Measurements from ENCODE around the gene SBSN.

Gene SBSN

DNA sequence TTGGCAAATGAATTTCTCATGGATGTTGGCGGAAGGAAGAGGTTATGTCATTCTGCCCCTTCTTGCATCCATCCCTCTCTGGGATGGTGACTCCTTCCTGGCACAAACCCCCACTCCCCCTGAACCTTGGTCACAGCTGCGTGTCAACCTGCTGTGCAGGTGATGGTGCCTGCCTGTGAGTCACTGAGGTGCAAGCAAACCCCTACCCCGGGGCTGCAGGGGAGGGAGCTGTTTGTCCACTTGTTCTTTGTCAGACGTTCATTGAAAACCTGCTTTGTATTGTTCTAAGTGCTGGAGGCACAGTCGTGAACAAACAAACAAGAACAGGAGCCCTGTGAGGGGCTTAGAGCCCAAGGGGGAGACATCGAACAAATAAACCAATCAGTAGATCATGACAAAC lies 3.2 kb upstream of the SBSN start:
- DNase-seq = no peak

DNA sequence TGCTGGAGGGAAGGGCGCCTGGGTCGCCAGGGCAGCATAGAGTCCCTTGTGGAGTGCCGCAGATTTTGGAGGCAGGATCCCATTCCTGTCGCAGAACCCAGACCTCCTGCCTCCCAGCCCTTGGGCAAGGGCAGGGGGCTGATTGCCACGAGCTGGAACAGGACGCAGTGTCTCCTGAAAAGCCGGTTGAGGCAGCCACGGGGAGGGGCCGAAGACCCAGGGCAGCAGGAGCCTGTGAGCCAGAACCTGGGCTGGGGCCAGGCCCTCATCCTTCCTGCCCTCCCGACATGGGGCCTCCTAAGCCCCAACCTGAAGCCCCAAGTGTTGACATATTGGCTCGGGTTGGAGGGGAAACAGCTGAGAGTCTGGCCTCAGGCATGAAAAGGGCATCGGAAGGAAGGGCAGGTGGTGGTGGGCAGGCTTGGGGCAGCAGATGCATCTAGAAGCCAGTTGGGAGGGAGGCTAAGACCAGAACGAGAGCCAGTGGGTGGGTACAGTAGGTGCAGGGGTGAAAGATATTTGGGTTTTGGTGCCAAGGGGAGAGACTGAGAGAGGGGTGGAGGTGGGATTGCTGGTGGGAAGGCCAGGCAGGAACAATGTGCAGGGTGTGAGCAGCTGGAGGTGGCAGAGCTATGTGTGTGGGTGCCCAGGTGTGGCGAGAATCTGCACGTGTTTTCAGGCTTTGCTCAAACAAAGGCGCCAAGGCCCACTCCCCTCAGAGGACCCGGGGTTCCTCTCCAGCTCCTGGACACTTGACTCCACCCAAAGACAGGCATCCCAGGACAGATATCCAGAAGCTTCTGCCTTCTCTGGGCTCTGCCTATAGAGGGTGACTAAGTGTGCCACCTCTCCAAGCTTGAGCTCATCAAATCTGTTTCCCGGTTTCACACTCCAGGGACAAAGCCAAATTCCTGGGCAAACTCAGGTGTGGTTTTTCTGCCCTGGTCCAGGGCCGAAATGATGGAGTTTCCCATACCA lies 1.4 kb upstream of the SBSN start:
- no peak for DNase-seq

DNA sequence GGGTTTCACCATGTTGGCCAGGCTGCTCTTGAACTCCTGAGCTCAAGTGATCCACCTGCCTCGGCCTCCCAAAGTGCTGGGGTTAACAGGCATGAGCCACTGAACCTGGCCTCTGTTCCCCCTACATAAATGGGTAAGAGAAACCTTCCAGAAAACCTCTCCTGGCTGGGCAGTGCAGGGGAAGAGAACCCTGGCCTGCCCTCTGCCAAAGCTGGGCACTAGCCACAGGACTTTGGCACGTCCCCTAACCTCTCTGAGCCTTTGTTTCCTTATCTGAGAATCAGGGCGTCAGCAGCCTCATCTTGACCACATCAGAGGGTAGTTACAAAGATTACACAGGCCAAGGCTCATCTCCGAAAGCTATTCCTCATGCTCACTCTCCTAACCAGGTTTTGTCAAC lies 2.2 kb downstream of the SBSN start:
- DNase-seq = no peak

DNA sequence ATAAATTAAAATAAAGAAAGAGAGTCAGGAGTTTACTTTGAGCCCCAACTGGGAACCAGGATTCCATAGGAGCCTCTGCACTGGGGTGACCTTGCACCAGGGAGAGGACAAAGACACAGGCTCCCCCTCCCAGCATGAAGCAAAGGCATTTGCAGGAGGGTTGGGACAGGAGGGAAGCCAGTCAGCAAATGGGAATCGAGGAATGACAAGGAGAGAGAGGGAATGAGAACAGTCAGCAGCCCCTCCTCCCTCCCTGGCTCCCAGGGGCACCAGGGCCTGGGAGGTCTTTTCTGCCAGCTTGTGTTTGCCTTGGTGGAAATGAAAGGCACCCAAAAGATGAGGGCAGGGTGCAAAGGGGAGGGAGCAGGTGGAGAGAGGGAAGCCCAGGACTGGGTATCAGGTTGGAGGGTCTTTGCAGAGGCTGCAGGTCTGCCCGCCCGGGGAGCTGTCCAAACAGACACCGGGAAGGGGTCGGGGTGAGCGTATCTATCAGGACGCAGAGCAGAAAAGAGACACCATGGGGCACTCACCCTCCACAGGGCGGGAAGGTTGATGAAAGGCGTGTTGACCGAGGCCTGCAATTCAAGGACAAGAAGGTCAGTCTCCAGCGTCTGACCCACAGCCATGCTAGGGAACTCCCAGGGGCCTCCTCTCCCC lies 3.8 kb downstream of the SBSN start:
- DNase-seq = no peak

DNA sequence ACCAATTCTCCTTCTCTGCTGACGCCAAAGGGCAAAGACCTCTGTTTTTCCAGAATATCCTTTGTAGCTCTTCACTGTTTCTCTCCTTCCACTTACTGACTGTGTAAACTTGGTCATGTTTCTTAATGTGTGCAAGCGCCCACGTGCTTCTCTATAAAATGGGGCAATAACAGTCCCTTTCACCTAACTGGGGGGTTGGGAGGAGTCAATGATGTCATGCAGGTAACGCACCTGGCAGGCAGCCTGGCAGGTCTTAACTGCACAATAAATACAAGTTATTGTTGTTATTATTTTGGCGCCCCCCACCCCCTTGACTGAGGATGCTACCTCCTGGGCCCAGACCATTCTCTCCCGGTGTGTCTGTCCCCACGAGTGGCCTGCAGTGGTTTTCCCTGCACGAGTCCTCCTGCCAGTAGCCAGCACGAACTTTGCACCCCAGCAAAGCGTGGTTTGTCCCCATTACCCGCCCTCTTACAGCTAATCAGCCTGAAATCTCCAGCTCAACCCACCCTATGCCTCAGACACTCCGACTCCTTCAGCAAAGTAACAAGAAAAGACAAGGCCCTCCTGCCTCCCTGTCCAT lies 5.3 kb downstream of the SBSN start:
- no peak for DNase-seq

DNA sequence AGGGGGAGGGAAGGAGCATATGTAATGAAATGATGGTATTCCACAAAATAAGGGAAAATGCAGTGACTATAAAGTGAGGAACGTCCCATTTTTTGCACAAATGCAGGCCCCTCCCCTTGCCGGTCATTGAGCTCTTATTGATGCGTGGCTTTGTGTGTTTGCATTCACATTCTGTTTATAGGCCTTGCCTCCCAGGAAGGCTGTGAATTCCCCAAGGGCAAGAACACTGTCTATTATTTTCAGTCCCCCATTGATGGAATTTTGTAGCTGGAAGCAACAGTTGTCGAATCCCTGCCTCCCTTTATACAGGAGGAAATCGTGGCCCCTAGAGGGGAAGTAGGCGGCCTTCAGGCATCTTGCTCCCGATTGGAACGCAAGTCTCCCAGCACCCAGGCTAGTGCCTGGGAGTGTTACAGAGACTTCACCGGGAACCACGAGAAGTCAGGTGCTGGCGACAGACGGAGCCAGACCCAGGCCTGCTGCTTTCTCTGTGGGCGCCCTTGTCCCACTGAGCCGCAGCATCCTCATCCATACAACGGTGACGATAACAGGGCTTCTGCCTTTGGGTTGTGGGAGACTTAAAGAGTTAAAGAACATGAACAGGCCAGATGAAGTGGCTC lies 6.9 kb downstream of the SBSN start:
- DNase-seq = no peak

DNA sequence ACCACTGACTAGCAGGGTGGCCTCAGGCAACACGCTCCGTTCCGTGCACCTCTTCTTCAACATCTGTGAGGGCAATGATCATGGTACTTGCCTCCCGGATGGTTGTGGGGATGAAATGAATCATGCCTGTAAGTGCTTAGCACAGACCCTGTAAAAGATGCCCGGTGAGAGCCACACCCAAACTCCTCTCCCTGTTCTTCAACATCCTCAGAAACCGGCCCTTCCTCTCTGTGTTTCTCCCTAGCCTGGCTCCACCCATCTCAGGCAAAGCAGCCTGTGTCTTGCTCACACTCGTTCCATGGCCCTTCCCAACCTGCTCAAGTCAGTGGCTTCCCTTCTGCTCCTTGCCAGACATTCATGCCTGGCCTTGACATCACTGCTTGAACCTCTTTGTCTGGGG lies 8.8 kb downstream of the SBSN start:
- no peak for DNase-seq

DNA sequence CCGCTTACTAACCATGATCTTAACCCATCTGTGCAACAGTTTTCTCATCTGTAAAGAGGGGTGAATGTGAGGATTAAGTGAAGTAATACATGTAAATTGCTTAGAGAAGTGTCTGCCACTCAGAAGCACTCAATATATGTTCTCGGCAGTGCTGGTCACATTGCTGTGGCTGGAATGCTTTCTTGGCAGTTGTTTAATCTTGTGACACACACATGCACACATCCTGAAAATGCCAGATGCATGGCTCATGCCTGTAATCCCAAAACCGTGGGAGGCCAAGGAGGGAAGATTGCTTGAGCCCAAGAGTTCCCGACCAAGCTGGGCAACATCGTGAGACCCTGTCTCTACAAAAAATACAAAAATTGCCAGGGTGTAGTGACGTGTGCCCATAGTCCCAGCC lies 9.8 kb downstream of the SBSN start:
- DNase-seq = no peak

DNA sequence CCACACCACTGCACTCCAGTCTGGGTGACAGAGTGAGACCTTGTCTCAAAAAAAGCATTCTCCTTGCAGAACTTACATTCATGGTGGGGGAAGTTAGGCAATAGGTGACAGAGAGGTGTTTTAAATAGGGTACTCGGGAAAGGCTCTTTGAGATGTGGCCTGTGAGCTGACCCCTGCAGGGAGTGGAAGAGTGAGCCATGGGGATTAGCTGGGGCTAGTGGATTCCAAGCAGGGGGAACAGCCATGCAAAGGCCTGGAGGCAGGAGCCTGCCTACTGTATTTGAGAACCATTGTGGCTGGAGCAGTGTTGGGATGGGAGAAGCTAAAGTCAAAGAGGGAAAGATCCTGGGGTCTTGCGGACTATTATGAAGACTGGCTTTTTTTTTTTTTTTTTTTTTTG lies 10.8 kb downstream of the SBSN start:
- DNase-seq = no peak

DNA sequence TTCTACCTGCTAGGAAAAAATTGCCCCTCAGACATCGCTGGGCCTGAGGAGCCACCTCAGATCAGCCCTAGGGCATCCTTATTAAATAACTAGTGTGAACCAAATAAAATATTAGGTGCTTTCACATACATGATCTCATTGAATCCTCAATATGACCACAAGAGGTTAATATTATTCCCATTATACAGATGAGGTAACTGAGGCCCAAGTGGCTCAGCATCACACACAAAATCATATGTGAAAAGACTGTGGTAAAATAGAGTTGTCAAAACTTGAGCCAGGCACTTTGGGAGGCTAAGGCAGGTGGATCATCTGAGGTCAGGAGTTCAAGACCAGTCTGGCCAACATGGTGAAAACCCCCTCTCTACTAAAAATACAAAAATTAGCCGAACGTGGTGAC lies 11.8 kb downstream of the SBSN start:
- no peak for DNase-seq

DNA sequence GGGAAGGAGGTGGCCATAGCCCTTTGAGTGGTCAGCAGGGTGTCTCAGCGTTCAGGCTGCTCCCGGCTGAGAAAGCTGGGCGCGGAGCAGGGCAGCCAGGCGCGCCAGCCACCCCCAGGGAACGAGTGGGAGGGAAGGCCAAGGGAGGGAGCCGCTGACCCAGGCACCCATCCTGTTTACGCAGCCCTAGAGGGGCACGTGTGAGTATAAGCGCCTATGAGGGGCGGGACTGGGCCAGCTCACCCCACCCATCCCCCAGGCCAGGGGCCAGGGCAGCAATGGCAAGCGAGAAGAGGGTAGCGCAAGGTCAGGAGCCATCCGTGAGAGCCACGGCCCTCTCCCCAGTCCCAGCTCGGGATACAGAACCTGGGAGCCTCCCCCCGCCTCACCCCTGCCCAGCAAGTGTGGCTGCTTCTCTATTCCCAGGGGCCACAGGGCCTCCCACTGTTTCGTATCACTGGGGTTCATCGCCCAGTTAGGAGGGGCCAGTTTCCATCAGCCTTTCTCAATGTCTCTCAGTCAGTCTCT lies 13.8 kb downstream of the SBSN start:
- DNase-seq = no peak

DNA sequence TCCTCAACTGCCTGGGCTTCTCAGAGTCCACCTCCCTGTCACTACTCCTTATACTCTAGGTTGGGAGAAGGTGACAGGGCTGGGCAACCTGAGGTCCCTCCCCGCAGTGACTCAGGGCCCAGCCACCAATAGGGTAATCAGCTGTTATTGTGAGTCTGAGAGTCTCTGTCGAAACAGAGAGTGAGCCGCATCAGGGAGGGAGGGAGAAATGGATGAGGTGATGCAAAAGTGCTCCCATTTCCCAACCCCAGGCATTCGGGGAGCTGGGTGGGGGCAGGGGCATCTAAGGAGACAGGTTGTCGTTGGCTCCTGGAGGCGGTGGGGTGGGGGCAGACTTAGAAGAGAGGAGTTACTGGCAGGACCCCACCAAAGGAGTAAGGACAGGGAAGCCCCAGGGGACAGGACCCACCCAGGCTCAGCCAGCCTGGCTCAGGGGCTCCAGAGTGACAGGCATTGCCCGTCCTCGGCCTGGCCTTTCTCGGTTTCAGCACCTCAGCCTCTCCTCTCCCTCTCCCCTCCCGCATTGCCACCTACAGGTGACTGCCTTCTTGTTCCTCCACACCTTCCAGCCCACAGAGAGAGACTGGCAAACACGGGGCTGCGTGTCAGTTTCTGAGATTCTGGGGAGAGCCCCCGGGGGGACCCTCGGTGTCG lies 14.4 kb downstream of the SBSN start, which contains the start of gene DMKN:
TSS of gene DMKN (minus strand) at position 22 of the 654 bp plus-strand sequence. CDS start 174 bp downstream, outside the sequence.
- DNase-seq = no peak

DNA sequence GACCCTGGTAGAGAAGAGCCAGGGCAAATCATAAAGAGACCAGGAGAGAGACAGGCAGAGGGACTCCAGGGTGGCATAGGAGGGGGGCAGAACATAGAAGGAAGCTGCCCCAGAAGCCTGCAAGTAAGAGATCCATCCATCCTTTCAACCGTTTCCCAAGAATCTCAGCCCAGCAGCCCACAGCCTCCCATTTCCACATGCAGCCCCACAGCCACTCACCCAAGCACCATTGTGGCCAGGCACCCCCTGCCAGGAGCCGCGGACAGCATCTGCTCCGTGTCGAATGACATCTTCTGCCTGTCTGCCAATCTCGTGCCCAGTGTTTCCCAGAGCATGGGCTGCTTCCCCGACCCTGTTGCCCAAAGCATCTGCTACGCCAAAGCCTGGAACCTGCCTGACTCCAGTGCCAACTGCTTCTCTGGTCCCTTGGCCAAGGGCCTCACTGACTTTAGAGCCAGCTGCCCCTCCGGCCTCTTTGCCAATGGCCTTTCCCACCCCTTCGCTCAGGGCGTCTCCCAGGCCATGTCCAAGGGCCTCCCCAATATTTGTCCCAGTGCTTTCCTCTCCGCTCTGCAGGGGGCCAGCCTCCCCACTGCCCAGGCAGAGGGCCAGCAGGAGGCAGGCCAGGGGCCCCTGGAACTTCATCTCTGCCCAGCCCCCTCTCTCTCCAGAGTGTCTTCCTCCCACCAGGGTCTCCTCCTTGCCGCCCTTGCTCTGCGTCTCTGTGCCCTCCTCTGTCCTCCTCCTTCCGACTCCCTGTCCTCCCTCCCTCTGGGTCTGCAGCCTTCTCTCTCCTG lies 15.1 kb downstream of the SBSN start:
- DNase-seq = peak; percentile 18

DNA sequence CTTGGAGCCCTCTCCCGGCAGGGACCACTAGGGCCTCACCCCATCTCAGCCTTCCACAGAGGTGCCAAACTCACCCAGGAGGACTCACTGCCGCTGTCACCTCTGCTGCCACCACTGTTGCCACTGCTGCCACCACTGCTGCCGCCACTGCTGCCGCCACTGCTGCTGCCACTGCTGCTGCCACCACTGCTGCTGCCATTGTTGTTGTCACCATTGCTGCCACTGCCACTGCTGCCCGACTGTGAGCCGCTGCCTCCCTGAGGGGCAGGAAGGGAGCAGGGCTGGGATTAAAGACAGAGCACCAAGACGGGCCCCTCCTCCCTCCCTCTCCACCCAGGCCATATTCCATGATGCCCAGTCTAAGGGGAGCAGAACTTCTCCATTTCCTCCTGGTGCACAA lies 16.8 kb downstream of the SBSN start:
- no peak for DNase-seq

DNA sequence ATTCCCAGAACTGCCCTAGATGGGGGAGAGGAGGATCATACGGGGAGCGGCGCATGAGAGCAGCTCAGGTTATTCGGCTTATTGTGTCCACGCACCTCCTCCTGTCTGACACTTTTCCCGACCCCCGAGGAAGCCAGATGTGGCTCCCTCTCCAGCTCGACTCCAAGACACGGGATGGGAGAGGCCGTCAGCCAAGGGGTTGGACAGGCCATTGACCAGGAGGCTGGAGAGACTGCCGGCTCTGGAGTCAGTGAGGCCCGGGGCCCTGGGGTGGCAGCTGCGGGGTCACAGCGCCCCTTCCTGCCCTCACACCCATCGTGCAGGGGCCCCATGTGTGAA lies 17.5 kb downstream of the SBSN start:
- no peak for DNase-seq

DNA sequence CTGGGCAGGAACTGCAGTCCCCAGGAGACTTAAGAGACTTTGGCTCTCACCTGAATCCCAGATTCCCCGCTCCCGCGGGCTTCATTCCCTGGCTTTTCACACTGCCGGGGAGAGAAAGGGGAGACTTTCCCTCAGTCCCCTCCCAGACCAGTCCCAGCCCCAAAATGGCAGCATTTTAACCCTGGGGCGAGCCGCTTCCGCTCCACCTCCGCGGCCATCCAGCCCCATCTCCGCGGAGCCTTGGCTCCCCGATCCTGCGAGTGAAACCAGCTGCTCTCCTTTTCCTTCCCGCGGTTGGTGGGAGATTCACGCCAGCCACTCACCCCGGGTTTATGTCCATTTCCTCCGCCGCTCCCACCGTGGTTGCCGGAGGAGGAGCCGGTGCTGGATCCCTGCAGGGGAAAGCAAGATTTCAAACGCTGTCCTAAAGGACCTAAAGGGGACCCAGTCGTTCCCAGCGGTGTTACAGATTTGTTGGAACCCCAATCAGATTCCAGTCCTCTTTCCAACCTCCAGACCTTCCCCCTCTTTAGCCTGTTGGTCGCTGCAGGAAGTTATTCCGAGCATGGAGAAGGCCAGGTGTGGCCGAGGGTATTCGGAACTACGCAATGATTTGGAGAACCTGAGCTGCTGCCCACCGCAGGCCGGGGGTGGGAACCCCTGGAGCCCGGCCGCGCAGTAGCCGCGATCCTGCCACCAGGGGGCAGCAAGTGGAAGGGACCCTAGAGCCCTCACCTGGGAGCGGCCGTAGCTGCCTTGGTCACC lies 18.1 kb downstream of the SBSN start:
- DNase-seq = no peak

DNA sequence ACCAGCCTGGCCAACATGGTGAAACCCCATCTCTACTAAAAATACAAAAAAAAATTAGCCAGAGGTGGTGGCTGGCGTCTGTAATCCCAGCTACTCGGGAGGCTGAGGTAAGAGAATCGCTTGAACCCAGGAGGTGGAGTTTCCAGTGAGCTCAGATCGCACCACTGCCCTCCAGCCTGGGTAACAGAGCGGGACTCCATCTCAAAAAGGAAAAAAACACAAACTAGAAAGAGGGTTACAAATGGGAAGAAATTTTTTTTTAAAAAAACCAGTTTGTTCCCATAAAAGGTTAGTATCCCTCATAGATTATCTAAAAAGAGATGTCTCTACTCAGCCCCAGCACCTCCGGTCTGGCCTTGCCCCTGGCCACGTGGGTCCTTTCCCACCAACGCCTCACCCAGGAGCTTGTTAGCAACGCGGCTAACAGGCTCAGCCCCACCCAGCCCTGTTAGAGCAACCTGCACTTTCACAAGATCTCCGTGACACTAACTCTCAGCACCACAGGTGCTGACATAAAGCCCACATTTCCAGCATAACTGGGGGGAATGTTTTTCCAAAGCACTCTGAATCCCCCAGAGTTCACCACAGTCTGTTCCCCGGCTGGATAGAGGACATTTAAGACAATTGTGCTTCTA lies 19.0 kb downstream of the SBSN start:
- no peak for DNase-seq

DNA sequence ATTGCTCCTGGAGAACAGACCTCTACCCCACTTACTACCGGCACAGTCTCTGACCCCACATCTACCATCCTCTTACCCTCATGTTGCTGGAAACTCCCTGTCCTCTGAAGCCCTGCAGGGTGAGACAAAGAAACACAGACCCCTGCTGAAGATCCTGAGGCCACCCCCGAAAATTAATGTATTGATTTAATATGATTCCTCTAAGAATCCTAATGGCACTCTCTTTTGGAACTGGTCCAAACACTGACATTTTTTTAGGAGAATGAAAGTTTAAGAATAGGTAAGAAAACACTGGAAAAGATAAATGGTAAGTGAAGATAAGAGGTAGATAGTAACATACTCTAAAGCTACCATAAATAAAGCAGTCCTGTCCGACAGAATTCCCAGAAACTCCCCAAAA lies 20.0 kb downstream of the SBSN start:
- DNase-seq = no peak

DNA sequence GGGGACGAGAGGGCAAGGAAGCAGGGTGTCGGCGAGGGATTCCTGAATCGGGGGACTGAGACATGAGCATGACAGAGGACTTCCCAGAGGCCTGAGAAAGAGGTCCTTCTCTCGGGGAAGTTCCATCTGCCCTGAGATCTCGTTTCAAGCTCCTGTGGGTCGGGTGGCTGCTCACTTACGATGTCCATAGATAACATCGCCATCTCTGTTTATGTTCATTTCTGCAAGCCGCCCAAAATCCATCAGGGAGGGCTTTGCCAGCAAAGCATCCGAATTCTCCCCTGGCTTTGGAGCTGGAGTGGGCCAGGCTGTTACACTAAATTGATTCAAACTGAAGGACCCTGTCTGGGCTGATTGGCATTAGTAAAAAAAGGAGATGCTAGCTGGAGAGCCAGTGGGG lies 20.6 kb downstream of the SBSN start:
- DNase-seq = no peak

DNA sequence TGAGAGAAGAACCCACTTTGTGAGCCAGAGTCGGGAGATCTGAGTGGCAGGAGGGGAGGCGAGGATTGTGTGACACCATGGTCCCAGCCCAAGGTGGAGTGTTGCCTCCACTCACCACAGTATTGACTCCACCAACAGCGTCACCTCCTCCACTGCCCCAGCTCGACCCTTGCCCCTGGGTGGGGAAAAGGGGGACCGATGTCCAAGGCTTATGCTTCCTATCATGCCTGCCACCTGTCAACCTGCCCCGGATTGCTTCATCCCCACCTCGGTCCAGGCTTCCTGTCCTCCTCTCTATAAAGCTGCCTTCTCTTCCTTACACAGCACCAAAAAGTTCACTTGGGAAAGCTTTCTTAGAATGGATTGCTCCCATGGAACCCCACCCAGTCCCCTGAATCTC lies 22.1 kb downstream of the SBSN start:
- DNase-seq = no peak

DNA sequence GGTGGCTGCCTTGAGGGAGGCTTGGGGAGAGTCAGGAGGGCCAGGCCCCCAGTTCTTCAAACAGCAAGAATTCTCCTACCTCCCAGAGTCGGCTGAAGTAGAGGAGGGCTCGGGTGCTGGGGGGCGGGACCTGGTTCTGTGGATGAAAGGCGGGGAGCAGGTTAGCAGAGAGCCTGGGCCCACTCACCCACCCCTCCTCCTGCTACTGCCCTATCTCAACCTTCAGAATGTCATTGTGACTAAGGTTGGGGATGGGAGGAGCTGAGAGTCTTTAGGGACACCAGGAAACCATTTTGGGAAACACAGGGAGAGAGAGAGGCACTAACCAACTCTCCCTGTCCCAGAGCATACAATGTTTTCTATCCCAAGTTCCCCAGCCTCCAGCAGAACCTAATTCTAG lies 25.4 kb downstream of the SBSN start:
- no peak for DNase-seq
